ENCODE results near the gene FAM184B. TPM values are rescaled to one million over a fixed set of nuclear protein-coding genes. Genes with fewer than 3 reads are reported as not detected.

FAM184B gene
- total RNA-seq, 4 donors from 2014 or later: not detected

DNA sequence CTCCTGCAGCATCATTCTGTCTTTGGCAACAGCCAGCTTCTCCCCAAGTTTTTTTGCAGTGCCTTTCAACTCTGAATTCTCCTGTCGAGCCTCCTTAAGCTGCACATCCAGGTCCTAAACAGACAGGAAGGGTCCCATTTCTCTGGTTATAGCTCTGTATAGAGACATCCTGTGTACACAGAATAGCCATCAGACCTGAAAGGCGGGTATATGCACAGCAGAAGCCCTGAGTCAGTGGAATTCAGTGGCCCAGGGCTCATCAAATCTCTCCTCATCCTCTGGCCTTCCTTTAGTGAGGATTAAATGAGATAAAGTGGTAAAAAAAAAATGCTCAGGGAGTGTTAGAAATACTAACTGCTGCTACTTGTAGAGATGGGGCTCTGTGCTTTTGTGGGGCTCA lies 73.8 kb downstream of the FAM184B start:
- TF ChIP-seq, protein P1, sequence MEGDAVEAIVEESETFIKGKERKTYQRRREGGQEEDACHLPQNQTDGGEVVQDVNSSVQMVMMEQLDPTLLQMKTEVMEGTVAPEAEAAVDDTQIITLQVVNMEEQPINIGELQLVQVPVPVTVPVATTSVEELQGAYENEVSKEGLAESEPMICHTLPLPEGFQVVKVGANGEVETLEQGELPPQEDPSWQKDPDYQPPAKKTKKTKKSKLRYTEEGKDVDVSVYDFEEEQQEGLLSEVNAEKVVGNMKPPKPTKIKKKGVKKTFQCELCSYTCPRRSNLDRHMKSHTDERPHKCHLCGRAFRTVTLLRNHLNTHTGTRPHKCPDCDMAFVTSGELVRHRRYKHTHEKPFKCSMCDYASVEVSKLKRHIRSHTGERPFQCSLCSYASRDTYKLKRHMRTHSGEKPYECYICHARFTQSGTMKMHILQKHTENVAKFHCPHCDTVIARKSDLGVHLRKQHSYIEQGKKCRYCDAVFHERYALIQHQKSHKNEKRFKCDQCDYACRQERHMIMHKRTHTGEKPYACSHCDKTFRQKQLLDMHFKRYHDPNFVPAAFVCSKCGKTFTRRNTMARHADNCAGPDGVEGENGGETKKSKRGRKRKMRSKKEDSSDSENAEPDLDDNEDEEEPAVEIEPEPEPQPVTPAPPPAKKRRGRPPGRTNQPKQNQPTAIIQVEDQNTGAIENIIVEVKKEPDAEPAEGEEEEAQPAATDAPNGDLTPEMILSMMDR (IDR thresholded peaks at IDR 0.05; ENCODE audit: low read depth): no peak

DNA sequence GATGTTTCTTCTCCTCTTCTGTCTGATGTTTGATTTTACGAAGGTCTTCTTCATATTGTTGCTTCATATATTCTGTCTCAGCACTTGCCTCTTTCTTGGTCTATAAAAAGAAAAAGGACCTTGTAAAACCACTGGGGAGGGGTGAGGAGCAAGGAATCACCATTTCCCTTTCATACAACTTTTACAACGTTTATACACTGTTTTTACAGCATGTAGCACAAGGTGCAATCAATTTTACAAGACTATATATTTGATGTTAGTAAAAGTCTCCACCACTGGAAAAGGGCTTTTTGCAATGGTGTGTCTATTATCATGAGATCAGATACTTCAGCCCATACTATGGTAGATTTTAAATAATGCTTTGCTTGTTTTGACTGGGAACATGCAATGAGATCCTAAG lies 76.3 kb downstream of the FAM184B start:
- TF ChIP-seq, protein P1 (IDR thresholded peaks at IDR 0.05; ENCODE audit: low read depth): no peak

DNA sequence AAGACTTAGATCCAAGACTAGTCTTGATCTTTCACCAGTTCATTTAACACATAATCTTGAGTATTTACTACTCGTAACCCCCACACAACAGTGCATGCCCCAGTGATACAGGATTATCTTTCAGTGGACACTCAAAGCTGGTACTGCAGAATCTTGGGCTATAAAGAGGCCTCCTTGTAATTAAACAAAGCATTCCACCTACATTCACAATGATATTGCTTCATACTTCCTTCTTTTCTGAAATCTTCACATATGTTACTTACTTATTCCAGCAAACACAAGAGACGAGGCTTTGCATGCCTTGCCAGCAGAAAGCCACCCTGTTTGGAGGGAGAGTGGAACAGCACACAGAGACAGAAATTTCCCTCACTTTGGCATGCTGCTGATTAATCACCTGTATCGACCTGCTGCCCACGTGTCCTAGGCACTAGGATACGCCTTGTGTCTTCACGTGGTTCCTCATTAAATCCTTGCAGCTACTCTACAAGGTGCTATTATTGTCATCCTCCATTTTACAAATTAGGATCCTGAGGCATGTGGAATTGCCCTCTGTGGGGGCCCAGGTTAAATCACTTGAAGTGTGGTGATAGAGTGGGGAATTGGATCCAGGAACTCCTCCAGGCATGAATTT lies 77.3 kb downstream of the FAM184B start:
- TF ChIP-seq, protein P1 (IDR thresholded peaks at IDR 0.05; ENCODE audit: low read depth): no peak

DNA sequence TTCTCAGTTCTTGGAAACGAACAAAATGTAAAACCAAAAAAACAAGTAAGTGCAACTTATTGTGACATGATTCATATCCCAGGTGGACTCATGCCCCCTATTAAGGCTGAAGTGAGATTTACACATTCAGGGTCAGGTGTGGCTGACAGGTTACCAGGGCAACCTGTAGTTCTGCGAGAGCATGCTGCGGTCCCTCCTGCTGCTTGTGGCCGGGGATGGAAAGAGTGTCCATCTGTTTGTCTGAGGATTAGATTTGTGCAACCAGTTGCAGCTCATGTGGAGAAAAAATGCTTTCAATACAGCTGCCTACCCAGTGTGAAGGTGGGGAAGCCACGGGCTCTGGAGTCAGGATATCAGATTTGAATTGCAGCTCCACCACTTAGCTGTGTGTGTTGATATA lies 78.8 kb downstream of the FAM184B start:
- TF ChIP-seq, protein P1 (IDR thresholded peaks at IDR 0.05; ENCODE audit: low read depth): no peak

DNA sequence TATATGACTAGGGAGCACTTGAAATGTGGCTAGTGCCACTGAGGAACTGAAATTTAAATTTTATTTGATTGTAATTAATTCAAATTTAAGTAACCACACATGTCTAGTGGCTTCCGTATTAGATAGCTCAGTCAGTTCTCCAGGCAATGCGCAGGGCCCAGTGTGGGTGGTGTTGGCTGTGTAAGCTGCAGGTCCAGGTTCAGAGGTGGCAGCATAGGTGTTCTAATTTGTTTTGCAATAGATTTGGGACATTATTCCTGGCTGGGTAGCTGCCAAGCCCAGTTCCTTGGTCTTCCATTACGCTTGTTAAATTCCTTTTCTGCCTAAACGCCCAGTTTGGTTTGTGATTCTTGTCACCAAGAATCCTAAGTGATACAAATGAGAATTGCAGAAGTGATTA lies 79.5 kb downstream of the FAM184B start:
- TF ChIP-seq, protein P1 (IDR thresholded peaks at IDR 0.05; ENCODE audit: low read depth): no peak

DNA sequence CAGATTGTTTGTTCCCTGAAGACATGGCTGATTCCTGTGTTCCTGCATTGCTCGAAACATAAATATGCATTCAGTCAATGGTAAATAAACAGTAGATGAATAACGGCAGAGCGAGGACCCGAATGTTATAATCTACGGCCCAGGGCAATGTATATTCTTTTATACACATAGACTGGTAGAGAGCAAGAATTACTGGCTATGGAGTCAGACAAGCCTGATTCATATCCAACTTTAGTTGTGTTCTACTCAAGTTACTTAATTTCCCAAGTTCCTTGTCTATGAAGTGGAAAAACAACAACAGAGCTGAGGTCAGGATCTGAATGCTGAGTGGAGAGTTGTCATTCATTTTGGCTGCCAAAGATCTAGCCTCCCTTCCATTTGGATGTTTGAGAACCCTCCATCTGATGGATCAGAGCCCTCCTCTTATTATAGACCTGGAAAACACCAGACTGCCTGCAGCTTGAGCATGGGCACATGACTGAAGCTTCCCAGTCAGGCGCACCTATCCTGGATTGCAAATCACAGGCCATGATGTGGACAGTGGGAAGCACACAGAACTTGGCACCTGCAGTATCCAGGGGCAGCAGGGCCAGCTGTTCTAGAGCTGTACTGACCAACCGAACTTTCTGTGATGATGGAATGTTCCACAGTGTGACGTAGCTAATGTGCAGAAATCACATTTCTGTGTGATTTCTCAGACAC lies 80.1 kb downstream of the FAM184B start:
- TF ChIP-seq, protein P1 (IDR thresholded peaks at IDR 0.05; ENCODE audit: low read depth): no peak

DNA sequence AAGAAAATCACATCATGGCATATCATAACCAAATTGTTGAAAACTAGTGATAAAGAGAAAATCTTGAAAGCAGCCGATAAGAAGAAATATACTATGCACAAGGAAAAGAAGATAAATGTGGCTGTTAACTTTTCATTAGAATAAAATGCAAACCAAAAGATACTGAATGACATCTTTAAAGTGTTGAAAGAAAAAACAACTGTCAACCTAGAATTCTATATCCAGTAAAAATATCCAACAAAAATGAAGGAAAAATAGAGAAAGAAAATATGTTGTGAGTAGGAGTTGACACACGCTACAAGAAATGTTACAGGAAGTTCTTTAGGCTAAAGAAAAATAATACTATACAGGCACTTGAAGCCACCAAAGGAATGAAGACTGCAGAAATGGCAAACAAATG lies 82.0 kb downstream of the FAM184B start:
- TF ChIP-seq, protein P1 (IDR thresholded peaks at IDR 0.05; ENCODE audit: low read depth): no peak

All from subcutaneous adipose tissue (tissue), 4 donors.